ENCODE measurements around the gene SLC45A3.
A peak's percentile ranks its signal among the peaks of the same experiment; 100 is the strongest.

The SLC45A3 gene

DNA sequence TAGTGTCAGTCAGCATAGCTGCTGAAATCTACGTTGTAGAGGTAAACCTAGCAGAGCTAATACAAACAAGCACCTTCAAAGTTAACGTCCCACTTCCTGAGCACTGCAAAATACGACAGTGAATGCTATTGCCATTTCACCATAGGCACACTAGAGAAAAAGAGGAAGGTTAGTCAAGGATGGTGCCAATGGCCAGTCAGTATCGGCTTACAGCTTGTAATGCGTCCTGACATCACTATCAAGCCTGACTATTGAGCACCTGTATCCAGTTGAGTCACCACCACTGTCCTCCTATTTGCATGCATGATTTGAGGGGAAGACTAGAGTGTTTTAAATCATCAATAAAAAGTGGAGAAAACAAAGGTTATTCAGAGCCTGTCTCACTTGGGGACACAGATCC lies 35.3 kb upstream of the SLC45A3 start:
- TF ChIP-seq, protein P1, sequence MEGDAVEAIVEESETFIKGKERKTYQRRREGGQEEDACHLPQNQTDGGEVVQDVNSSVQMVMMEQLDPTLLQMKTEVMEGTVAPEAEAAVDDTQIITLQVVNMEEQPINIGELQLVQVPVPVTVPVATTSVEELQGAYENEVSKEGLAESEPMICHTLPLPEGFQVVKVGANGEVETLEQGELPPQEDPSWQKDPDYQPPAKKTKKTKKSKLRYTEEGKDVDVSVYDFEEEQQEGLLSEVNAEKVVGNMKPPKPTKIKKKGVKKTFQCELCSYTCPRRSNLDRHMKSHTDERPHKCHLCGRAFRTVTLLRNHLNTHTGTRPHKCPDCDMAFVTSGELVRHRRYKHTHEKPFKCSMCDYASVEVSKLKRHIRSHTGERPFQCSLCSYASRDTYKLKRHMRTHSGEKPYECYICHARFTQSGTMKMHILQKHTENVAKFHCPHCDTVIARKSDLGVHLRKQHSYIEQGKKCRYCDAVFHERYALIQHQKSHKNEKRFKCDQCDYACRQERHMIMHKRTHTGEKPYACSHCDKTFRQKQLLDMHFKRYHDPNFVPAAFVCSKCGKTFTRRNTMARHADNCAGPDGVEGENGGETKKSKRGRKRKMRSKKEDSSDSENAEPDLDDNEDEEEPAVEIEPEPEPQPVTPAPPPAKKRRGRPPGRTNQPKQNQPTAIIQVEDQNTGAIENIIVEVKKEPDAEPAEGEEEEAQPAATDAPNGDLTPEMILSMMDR (IDR thresholded peaks at IDR 0.05; ENCODE audit: insufficient read depth, low read depth, low read length, missing control alignments), result no peak
- DNase-seq (ENCODE audit: low read depth), result no peak
- no peak overlapping the region for H3K4me3 ChIP-seq (ENCODE audit: low read depth, low read length)

DNA sequence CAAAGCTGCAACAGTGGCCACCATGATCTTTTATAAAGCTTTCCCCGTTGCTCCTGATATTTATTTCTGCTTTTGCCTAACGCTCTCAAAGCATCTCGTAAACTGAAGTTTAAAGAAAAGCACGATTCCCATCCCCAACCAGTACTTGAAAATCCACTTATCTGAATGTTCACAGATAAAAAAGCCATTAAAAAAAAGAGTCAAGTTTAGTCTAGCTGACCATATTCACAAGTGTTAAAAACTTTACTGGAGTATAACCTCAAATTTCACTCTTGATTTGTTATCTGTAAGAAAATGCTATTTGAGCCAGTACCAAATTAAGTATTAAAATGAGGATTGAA lies 34.6 kb upstream of the SLC45A3 start:
- DNase-seq (ENCODE audit: low read depth), result no peak
- H3K4me3 ChIP-seq (ENCODE audit: low read depth, low read length), result no peak overlapping the region
- TF ChIP-seq, protein P1 (IDR thresholded peaks at IDR 0.05; ENCODE audit: insufficient read depth, low read depth, low read length, missing control alignments), result no peak

DNA sequence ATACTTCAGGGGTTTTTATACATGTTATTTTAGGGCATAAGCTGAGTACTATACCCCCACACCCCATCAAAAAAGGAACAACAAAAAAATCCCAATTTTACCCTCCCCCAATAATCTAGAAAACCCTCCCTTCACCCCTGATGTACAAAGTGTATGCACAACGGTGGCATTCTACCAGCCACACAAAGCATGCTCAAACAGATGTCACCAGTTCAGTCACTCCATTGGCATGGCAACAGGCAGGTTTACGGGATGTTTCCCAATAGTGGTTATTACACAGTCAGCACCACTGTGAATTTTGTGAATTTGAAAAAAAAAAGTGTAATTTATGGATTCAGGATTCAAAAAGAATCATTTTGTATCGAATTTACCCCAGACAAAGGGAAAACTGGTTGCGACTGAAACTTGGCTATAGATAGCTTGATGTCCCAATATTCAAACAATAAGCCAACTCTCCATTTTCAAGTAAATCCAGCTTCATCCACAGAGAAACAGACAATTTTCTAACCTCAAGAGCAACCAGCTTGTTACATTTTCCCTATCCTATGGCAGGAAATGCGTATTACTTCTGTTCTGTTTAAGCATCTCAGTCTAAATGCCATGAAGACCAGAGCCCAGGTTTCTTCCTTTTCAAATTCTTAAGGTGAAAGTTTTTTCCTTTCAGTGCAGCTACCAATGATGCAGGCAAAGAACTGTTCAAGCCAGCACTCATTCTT lies 34.0 kb upstream of the SLC45A3 start:
- TF ChIP-seq, protein P1 (IDR thresholded peaks at IDR 0.05; ENCODE audit: insufficient read depth, low read depth, low read length, missing control alignments), result no peak
- no peak overlapping the region for H3K4me3 ChIP-seq (ENCODE audit: low read depth, low read length)
- no peak for DNase-seq (ENCODE audit: low read depth)

DNA sequence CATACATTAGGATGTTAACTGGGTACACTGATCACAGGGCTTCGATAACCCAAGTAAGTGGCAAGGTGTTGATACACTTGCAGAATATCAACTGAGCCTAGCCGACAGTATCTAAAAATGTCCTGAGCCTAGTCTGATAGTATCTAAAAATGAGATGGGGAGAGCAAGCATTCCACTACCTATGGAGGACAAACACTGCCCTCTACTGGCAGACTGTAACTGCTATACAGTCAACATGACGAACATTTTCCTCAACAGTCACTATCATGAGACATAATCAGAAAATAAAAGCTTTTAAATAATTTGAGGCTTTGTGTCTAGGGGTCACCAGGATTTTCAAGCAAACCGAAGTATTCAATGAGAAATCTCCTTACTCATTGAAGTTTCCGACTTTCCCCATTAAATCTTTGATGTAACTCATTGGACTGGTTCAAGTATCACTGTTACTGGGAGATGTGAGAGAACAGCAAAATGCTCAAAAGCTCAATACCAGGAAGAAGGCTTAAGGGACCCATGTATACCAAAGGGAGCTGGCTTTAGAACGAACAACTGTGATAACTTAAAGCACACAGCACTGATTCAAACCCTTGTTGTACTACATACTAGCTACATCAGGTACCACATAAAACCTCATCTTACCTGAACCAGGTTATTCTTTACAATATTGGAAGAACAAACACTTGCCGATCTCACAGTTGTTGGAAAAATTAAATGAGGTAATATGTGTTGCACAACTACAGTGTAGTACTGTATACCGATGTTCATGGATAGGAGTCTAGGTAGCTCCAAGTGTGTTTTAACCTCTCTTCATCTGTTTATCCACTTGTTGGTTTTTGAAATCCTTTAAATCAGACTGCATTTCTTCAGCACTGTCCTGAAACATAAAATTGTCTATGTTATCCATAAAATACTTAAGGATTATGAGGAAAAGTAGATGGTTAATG lies 31.1 kb upstream of the SLC45A3 start:
- DNase-seq (ENCODE audit: low read depth), result peak; percentile 85
- no peak overlapping the region for H3K4me3 ChIP-seq (ENCODE audit: low read depth, low read length)
- TF ChIP-seq, protein P1 (IDR thresholded peaks at IDR 0.05; ENCODE audit: insufficient read depth, low read depth, low read length, missing control alignments), result peak; percentile 81

DNA sequence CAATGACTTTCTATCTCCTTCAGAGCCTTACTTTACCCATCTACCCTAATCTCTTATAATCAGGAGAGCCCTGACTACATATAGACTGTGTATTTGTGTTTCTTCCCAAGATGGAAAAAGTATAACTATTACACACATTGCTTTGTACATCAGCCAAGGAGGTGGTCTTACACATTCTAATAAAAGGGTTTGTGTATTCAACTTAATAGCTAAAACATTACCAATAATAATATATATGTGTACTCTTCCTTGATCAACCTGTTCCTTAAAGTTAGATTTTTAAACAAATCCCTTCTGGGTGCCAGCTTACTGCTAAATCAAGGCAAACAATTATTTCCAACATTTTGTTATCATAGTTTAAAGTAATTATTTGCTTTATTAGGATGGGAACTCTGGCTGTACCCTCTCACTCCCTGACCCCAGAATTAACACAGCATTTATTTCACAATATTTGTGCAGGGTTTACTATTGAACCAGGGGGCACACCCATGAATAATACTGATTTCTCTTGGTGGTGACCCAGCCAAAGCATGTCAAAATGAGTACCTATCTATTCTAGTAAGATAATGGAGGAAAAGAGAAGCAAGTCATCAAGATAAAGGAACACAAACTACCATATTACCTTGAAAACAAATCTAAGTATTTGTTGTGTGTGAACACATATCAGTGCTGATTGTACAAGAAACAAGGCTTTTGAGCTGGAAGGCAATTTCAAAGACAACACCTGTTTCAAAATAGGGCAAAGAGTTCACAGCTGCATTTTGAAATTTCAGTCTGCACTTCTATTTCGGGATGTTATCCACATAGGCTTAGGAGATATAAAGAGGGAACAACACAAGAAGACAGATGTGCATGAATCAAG lies 30.1 kb upstream of the SLC45A3 start:
- no peak overlapping the region for H3K4me3 ChIP-seq (ENCODE audit: low read depth, low read length)
- TF ChIP-seq, protein P1 (IDR thresholded peaks at IDR 0.05; ENCODE audit: insufficient read depth, low read depth, low read length, missing control alignments), result no peak
- no peak for DNase-seq (ENCODE audit: low read depth)

DNA sequence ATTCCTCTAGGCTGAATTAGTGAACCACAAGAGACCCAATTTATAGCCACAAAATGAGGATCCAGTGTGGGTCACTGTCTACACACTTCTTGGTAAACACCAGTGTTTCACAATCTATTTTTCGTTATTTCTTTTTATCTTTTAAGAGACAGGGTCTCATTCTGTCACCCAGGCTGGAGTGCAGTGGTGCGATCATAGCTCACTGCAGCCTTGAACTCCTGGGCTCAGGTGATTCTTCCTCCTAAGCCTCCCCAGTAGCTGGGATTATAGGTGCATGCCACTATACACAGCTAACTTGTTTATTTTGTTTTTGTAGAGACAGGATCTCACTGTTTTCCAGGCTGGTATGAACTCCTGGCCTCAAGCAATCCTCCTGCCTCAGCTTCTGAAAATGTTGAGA lies 29.3 kb upstream of the SLC45A3 start:
- H3K4me3 ChIP-seq (ENCODE audit: low read depth, low read length), result no peak overlapping the region
- TF ChIP-seq, protein P1 (IDR thresholded peaks at IDR 0.05; ENCODE audit: insufficient read depth, low read depth, low read length, missing control alignments), result no peak
- DNase-seq (ENCODE audit: low read depth), result no peak
